HEK293T (cell line): ENCODE data around the gene TGDS.

ENCODE experiments used
- FOXK2 ChIP-seq: fragments of 450-650 bp; IDR thresholded peaks from 2 replicates; pipeline ENCODE4 v1.6.1; 2016; ENCODE audit warnings: mild to moderate bottlenecking
- FOXM1 ChIP-seq: fragments of 450-650 bp; IDR thresholded peaks from 2 replicates; pipeline ENCODE4 v1.6.1; 2017; ENCODE audit warnings: mild to moderate bottlenecking, borderline replicate concordance
- L3MBTL2 ChIP-seq: fragments of 450-650 bp; conservative IDR thresholded peaks from 2 replicates; pipeline ENCODE4 v1.6.1; 2016; ENCODE audit warnings: mild to moderate bottlenecking
- SP1 ChIP-seq: fragments of 450-650 bp; IDR thresholded peaks from 2 replicates; pipeline ENCODE4 v1.6.1; 2017

DNA sequence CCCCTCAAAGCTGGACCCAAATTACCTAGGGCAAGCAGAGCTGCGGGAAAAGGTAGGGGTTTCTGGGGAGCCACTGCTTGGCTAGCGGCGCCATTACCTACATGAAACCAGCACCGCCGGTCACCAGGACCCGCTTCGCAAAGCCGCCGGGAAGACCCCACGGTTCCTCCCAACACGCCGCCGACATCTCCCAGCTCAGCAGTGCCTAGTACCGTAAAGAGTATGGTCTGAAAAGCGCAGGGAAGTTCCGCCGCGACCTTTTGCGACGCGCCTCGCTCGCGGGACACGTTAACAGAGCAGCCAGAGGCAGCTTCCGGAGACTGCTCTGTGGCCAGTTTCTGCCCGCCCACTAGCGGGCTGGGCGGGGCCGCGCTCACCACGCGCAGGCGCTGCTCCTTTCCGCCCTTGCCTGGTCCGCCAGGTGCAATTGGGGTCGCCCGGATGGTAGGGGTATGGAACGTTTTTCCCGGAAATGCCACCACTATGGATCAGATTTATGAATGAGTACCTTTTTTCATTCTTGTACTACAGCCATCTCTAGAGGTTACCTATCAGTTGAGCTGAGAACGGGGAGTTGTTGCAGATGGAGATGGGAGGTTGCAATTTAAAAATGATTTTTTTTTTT is at the start of gene TGDS:
- TF ChIP-seq SP1, result no peak
- TF ChIP-seq L3MBTL2, result no peak
- TF ChIP-seq FOXK2, result no peak
- no peak for TF ChIP-seq FOXM1
